NK-92 (cell line): ENCODE measurements around the gene SALL1.

Experiments
- DNase-seq: peaks from one replicate; lab custom pipeline; 2025; ENCODE audit not compliant: unreplicated experiment; lab: John Stamatoyannopoulos, UW

SALL1 gene

DNA sequence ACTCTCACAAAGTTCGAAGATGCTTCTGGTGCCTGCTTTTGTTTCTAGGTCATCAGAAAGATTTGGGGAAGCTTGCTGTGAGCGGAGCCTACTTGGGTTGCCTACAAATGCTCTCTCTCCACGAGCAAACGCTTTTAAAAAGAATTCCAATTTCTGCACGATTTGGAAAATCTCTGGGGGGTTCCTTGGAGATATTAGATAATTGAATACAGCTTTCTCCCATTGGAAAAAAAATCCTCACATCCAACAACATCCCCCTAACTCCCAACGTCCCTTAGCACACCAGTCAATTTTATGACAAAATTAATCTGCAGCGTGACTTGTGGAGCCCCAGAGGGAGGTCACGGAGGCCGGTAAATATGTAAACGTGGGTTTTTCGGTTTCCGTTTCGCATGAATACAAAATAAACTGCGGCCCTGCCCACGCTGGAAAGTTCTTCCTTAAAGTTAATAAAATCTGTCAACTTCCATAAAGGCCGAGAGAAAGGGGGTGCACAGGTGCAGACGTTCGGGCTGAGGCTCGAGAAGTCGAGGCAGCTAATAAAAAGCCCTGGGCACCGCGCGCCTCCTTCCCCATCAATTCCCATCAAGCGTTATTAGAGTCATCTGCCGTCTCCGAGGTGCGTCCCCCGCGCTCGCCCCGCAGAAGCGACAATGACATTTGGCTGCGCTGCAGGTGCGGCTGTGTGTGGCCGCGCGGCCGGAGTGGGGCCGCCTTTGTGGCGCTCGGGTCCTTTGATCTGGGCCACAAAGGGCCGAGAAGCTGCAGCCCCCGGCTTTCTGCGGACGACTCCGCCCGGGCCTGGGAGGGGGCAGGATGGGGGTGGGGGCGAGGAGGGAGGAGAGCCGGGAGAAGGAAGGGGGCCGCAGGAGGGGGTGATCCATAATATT, 37.6 kb downstream of the SALL1 start:
- DNase-seq, result no peak

DNA sequence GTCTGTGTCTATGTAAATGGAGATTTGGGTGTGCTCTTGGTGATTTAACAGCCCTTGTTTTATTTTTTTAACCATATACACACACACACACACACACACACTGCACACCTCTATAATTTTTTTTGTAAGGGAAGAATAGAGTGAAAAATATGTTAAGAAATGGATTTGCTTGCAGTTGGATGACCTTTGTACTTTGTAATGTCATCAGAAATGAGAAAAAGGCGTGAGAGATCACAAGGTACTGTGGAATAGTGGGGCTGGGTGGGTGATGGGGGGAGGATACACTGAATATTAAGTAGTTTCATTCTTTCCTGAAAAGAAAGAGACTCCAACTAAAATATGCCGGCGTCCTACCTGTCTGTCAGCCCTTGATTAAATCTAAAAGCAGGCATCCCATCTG, 38.7 kb downstream of the SALL1 start:
- no peak for DNase-seq

GRCh38 chr16:51111759-51112158, 39.3 kb downstream of the SALL1 start:
- no peak for DNase-seq

GRCh38 chr16:51110700-51111157, 40.3 kb downstream of the SALL1 start:
- DNase-seq, result no peak

- DNase-seq, result no peak
Observed at GRCh38 chr16:51109173-51109572, 41.9 kb downstream of the SALL1 start.

- DNase-seq, result no peak
Observed at GRCh38 chr16:51107742-51108141, 43.3 kb downstream of the SALL1 start.

DNA sequence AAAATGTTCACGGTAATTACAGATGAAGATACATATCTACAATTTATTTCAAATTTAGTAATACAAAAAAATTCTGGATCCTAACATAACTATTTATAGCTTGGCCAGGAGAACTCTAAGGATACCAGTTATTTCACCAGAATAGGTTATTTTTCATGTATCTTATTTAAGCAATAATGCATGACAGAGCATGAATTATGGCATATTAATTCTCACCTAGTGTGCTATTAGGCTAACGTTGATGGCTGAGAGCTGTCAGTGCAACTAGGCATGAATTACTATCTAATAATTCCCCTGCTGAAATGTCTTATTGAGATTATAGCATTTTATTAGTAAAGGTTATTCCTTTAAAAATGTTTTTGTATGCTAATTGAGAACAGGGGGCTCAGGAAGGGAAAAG, 44.5 kb downstream of the SALL1 start:
- DNase-seq, result no peak

- DNase-seq, result no peak
Observed at GRCh38 chr16:51103590-51103989, 47.5 kb downstream of the SALL1 start.

- no peak for DNase-seq
Observed at GRCh38 chr16:51097729-51098128, 53.3 kb downstream of the SALL1 start.

DNA sequence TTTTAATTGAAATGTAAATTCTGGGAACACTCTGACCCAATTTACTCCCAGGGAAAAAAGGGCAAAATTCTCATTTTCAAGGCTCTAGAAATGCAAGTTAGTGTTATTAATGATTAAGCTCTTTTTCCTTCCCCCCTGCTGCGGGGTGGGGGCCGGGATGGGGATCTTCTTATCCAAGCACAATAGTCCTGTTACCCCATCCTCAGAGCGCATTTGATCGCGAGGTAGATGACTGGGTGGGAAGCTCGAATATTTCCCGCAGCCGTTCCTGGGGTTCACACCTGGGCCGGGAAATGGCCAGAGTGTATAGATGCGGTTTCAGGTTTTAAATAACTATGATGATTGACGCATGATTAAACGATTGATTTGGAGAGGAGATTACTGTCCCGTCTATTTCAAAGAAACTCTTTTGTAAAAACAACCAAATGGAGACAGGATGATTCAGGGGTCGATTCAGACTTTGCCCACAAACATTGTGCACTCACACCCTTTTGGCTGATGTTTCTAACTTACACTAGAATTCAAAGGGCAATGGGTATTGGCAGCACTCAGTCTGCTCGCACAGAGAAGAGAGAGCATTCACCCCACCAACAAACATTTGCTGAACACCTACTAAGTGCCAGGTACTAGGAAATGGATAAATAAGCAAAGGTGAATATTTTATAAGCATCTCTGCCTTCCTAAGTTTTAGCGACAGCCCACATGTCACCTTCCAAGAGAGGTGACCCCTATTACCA, 55.0 kb downstream of the SALL1 start:
- DNase-seq, result no peak

- DNase-seq, result no peak
Observed at GRCh38 chr16:51095084-51095881, 55.8 kb downstream of the SALL1 start.

- DNase-seq, result no peak
Observed at GRCh38 chr16:51093726-51094280, 57.3 kb downstream of the SALL1 start.
